Activated CD8-positive, alpha-beta memory T cell treated with anti-CD3 and anti-CD28 coated beads, Interleukin-2, amount 50 U/mL, for 48 hours (primary cell): Measurements from ENCODE around the gene UBE2K.
"Not testable (repeated sequence)": the region's sequence is repeated elsewhere in the genome, so short reads cannot be mapped to it uniquely, and the experiment has no call there.

Source experiments
- DNase-seq: peaks from one replicate; pipeline ENCODE4 v3.0.0-alpha.2; 2020

UBE2K gene

GRCh38 chr4:39731908-39732307, 34.0 kb downstream of the UBE2K start:
- no peak for DNase-seq

- no peak for DNase-seq
Observed at GRCh38 chr4:39732728-39733127, 34.8 kb downstream of the UBE2K start.

- not testable (repeated sequence) for DNase-seq
Observed at GRCh38 chr4:39739591-39739990, 41.7 kb downstream of the UBE2K start.

- no peak for DNase-seq
Observed at GRCh38 chr4:39741401-39741800, 43.5 kb downstream of the UBE2K start.

GRCh38 chr4:39745920-39746319, 48.0 kb downstream of the UBE2K start:
- DNase-seq = no peak

- DNase-seq = no peak
Observed at GRCh38 chr4:39750216-39750615, 52.3 kb downstream of the UBE2K start.

- DNase-seq = no peak
Observed at GRCh38 chr4:39754309-39754708, 56.4 kb downstream of the UBE2K start.

GRCh38 chr4:39756159-39756558, 58.2 kb downstream of the UBE2K start:
- no peak for DNase-seq

GRCh38 chr4:39758176-39758575, 60.2 kb downstream of the UBE2K start:
- DNase-seq = no peak

GRCh38 chr4:39759569-39759968, 61.6 kb downstream of the UBE2K start:
- no peak for DNase-seq

- no peak for DNase-seq
Observed at GRCh38 chr4:39761005-39761667, 63.2 kb downstream of the UBE2K start.

GRCh38 chr4:39763714-39764572, 66.0 kb downstream of the UBE2K start:
- no peak for DNase-seq

- DNase-seq = no peak
Observed at GRCh38 chr4:39770005-39770404, 72.1 kb downstream of the UBE2K start.

- DNase-seq = no peak
Observed at GRCh38 chr4:39770471-39770870, 72.5 kb downstream of the UBE2K start.

- no peak for DNase-seq
Observed at GRCh38 chr4:39770969-39771724, 73.2 kb downstream of the UBE2K start.

GRCh38 chr4:39781988-39782387, 84.1 kb downstream of the UBE2K start:
- DNase-seq = not testable (repeated sequence)

GRCh38 chr4:39785083-39785482, 87.1 kb downstream of the UBE2K start:
- no peak for DNase-seq

- DNase-seq = no peak
Observed at GRCh38 chr4:39786838-39787237, 88.9 kb downstream of the UBE2K start.

GRCh38 chr4:39792128-39792527, 94.2 kb downstream of the UBE2K start:
- DNase-seq = no peak

GRCh38 chr4:39792529-39792928, 94.6 kb downstream of the UBE2K start:
- no peak for DNase-seq

GRCh38 chr4:39792976-39793375, 95.0 kb downstream of the UBE2K start:
- DNase-seq = not testable (repeated sequence)

- no peak for DNase-seq
Observed at GRCh38 chr4:39802005-39802404, 104.1 kb downstream of the UBE2K start.

GRCh38 chr4:39808231-39808749, 110.4 kb downstream of the UBE2K start:
- no peak for DNase-seq
